Natural killer cell (primary cell): ENCODE results near the gene CCDC9. TPM values are rescaled to one million over a fixed set of nuclear protein-coding genes. Genes with fewer than 3 reads are reported as not detected.
"Not testable (repeated sequence)": the region's sequence is repeated elsewhere in the genome, so short reads cannot be mapped to it uniquely, and the experiment has no call there.

ENCODE experiments used
- ATAC-seq, 3 donors: fragments of 150-1000 bp in 2 of 3; fragments of 200-7000 bp in 1 of 3; cut with Tn5 transposase; 1 replicate in 1 of 3; 2 replicates in 2 of 3; pipeline ENCODE4 v1.10.0; 2021; ENCODE audit warnings: mild to moderate bottlenecking in 2 of 3, moderate library complexity in 2 of 3
- DNase-seq, 2 donors: peaks; one replicate each; pipeline versions ENCODE4 v3.0.0 to v3.0.0-alpha.2; 2013 to 2021; ENCODE audit warnings: mixed read lengths in 1 of 2
- H3K27ac ChIP-seq: one replicate; pipeline ENCODE4 v1.5.1; 2013; ENCODE audit warnings: mild to moderate bottlenecking, low read length
- H3K27me3 ChIP-seq: one replicate; pipeline ENCODE4 v1.6.1; 2013; ENCODE audit warnings: low read length; ENCODE audit not compliant: control insufficient read depth, insufficient read depth
- H3K36me3 ChIP-seq: one replicate; pipeline ENCODE4 v1.6.1; 2013; ENCODE audit warnings: low read length; ENCODE audit not compliant: control insufficient read depth, insufficient read depth
- H3K4me1 ChIP-seq: one replicate; pipeline ENCODE4 v1.6.1; 2013; ENCODE audit warnings: low read length; ENCODE audit not compliant: control insufficient read depth, insufficient read depth
- H3K4me3 ChIP-seq: one replicate; pipeline ENCODE4 v1.5.1; 2013; ENCODE audit warnings: low read length
- H3K9me3 ChIP-seq: one replicate; pipeline ENCODE4 v1.6.1; 2013; ENCODE audit warnings: low read length; ENCODE audit not compliant: control insufficient read depth, insufficient read depth
- H3K27ac Mint-ChIP-seq, 2 donors: one replicate each; pipeline ENCODE4 v1.8.0; 2022; ENCODE audit warnings: mild to moderate bottlenecking in 2 of 2, mixed read lengths in 2 of 2, moderate library complexity in 1 of 2
- H3K27me3 Mint-ChIP-seq, 2 donors: one replicate each; pipeline ENCODE4 v1.8.0; 2022; ENCODE audit warnings: low read depth in 2 of 2, mixed read lengths in 2 of 2
- H3K36me3 Mint-ChIP-seq: one replicate; pipeline ENCODE4 v1.8.0; 2022; ENCODE audit warnings: mixed read lengths
- H3K4me1 Mint-ChIP-seq, 2 donors: one replicate each; pipeline ENCODE4 v1.8.0; 2022; ENCODE audit warnings: mixed read lengths in 2 of 2
- H3K4me3 Mint-ChIP-seq: one replicate; pipeline ENCODE4 v1.8.0; 2022; ENCODE audit warnings: mild to moderate bottlenecking, moderate library complexity, mixed read lengths
- H3K9me3 Mint-ChIP-seq, 2 donors: one replicate each; pipeline ENCODE4 v1.8.0; 2022; ENCODE audit warnings: mixed read lengths in 2 of 2
- CTCF ChIP-seq: fragments of 200-600 bp; IDR thresholded peaks from one replicate; pipeline ENCODE4 v1.8.0; 2022; ENCODE audit warnings: antibody characterized with exemption
- WGBS: methylation state at CpG from one replicate; pipeline ENCODE4 v1.1.7; 2013; ENCODE audit warnings: missing lambda C conversion rate; ENCODE audit not compliant: insufficient coverage; 5-methylcytosine and 5-hydroxymethylcytosine counted together
- intact Hi-C: fragments of 100-400 bp; cut with micrococcal nuclease; formaldehyde crosslinking; loops from one replicate; pipeline ENCODE4 v1.14.2; 2022
- total RNA-seq, 4 donors: library from RNA; stranded (reverse); fragments of 120-200 nt in 1 of 4; gene quantifications; one replicate each; pipeline versions ENCODE4 v1.2.3 to v1.2.4, GENCODE V29; 2013 to 2022

CCDC9 gene
- total RNA-seq, 3 donors from 2014 or later (not counting 1 experiment from before 2014, with no cell fraction given): 49.6 to 55.8 (median 55.4) TPM

- peaks cover 0 to 12% of the 10 kb centered on the region in 2 donors for H3K27me3 Mint-ChIP-seq
- H3K27ac Mint-ChIP-seq: no peak overlapping the region
- H3K4me1 Mint-ChIP-seq: peaks cover 3 to 8% of the 10 kb centered on the region in 2 donors
- peak overlapping the region; percentile 80 for H3K4me3 Mint-ChIP-seq
- H3K9me3 ChIP-seq: no peaks in the 10 kb centered on the region
- H3K36me3 Mint-ChIP-seq: no peaks in the 10 kb centered on the region
- 2% methylated on average over 46 of the region's 46 CpGs for WGBS
- peak overlapping the region; percentile 60 for H3K27ac ChIP-seq
- DNase-seq (peak; percentile 90 to 94), ATAC-seq (peak; percentile 60 to 88 (median 73))
- peaks cover 14% of the 10 kb centered on the region for H3K27me3 ChIP-seq
- peaks cover 50% of the 10 kb centered on the region for H3K4me1 ChIP-seq
- intact Hi-C loops: loop anchor here (1.0 kb wide), 1 partner anchor 34 kb away; no protein-coding TSS in a partner anchor
- H3K4me3 ChIP-seq: peak overlapping the region; percentile 1
- H3K36me3 ChIP-seq: no peaks in the 10 kb centered on the region
- TF ChIP-seq CTCF: peak; percentile 97
- no peaks in the 10 kb centered on the region for H3K9me3 Mint-ChIP-seq
These were observed 12.4 kb upstream of the CCDC9 start for GRCh38 chr19:47243776-47244547.

DNA sequence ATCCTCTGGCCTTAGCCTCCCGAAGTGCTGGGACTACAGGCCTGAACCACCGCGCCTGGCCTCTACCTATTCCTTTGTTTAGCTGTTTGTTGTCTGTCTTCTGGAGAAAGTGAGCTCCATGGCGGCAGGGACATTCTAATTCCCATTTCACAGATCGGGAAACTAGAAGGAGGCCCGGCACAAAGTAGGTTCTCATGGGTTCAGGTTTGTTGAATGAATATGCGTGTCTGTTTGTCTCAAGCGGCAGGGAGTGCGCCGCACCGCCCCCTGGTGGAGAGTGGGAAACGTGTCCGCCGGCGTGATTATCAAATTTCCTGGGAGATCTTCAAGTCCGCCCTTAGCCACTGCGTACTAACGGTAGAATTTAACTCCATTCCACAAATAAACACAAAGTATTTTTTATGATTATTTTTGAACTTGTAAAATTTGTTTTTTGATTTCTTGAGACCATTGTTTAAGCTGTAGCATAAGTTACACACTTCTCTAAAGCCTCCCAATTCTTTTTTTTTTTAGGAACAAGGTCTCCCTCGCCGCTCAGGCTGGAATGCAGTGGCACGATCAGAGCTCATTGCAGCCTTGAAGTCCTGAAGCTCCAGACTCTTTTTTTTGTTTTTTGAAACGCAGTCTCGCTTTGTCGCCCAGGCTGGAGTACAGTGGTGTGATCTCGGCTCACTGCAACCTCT lies 8.9 kb upstream of the CCDC9 start:
- H3K27ac Mint-ChIP-seq: peak overlapping the region in 1 of 2 donors; percentile 49
- Histone ChIP-seq H3K4me3 (no peak overlapping the region), H3K27ac (no peak overlapping the region), H3K27me3 (no peaks in the 10 kb centered on the region), H3K9me3 (no peaks in the 10 kb centered on the region), H3K4me1 (peaks cover 26% of the 10 kb centered on the region), H3K36me3 (no peaks in the 10 kb centered on the region)
- no peaks in the 10 kb centered on the region for H3K36me3 Mint-ChIP-seq
- WGBS: 38% methylated on average over 22 of the region's 25 CpGs
- ATAC-seq (peak in 1 of 3 donors; percentile 21), DNase-seq (peak; percentile 81 to 87)
- intact Hi-C loops: loop anchor here (1.0 kb wide), 1 partner anchor 98 kb away; no protein-coding TSS in a partner anchor
- peak; percentile 96 for TF ChIP-seq CTCF
- peaks cover 0 to 9% of the 10 kb centered on the region in 2 donors for H3K27me3 Mint-ChIP-seq
- H3K9me3 Mint-ChIP-seq: no peaks in the 10 kb centered on the region
- H3K4me3 Mint-ChIP-seq: peak overlapping the region; percentile 10
- H3K4me1 Mint-ChIP-seq: peaks cover 0 to 5% of the 10 kb centered on the region in 2 donors

DNA sequence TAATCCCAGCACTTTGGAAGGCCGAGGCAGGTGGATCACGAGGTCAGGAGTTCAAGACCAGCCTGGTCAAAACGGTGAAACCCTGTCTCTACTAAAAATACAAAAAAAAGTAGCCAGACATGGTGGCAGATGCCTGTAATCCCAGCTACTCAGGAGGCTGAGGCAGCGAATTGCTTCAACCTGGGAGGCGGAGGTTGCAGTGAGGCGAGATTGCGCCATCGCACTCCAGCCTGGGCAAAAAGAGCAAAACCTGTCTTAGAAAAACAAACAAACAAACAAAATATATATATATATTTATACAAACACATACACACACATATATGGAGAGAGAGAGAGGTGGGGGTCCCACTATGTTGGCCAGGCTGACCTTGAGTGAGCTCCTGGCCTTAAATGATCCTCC lies 3.3 kb upstream of the CCDC9 start:
- H3K9me3 ChIP-seq, H3K27ac ChIP-seq, ATAC-seq, H3K4me3 Mint-ChIP-seq, intact Hi-C loops, H3K27ac Mint-ChIP-seq, H3K36me3 ChIP-seq, DNase-seq, H3K4me3 ChIP-seq, H3K27me3 Mint-ChIP-seq, H3K36me3 Mint-ChIP-seq, H3K27me3 ChIP-seq, H3K9me3 Mint-ChIP-seq: not testable (repeated sequence)
- WGBS: 82% methylated on average over 5 of the region's 8 CpGs
- peaks cover 17 to 21% of the 10 kb centered on the region in 2 donors for H3K4me1 Mint-ChIP-seq
- peaks cover 17% of the 10 kb centered on the region for H3K4me1 ChIP-seq

DNA sequence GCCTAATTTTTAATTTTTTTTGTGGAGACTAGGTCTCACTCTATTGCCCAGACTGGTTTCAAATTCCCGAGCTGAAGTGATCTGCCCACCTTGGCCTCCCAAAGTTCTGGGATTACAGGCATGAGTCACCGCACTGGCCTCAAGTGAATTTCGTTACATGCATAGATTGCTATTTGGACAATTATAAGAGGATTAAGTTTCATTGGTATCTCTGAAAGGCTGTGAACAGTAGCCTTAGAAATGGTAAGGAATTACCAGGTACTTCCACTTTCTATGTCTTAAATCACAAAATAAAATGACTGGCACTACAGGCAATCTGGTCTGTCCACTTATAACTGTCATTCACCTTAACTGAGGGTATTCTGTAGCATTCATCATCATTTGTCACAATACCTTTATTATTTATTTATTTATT lies 2.9 kb upstream of the CCDC9 start:
- H3K9me3 ChIP-seq: no peaks in the 10 kb centered on the region
- H3K27me3 ChIP-seq: no peaks in the 10 kb centered on the region
- Mint-ChIP-seq H3K27ac (peak overlapping the region in 1 of 2 donors; percentile 42), H3K9me3 (no peaks in the 10 kb centered on the region), H3K4me3 (no peak overlapping the region), H3K4me1 (peaks cover 20 to 24% of the 10 kb centered on the region in 2 donors), H3K36me3 (no peaks in the 10 kb centered on the region), H3K27me3 (no peaks in the 10 kb centered on the region)
- ATAC-seq (no peak), DNase-seq (no peak)
- WGBS: 93% methylated on average over 3 of the region's 3 CpGs
- H3K4me3 ChIP-seq: no peak overlapping the region
- no peaks in the 10 kb centered on the region for H3K36me3 ChIP-seq
- peaks cover 22% of the 10 kb centered on the region for H3K4me1 ChIP-seq
- no peak overlapping the region for H3K27ac ChIP-seq
- no peak for TF ChIP-seq CTCF
- intact Hi-C loops: no loop called here
